Activated CD8-positive, alpha-beta T cell treated with anti-CD3 and anti-CD28 coated beads for 36 hours (primary cell): ENCODE measurements around the gene UGT1A6. TPM values are rescaled to one million over a fixed set of nuclear protein-coding genes. Genes with fewer than 3 reads are reported as not detected.

ENCODE experiments used
- ATAC-seq: fragments of 200-7000 bp; cut with Tn5 transposase; one replicate; pipeline ENCODE4 v1.10.0; 2021; ENCODE audit warnings: mild to moderate bottlenecking, moderate library complexity
- CTCF ChIA-PET: fragments of 350-600 bp; sonication (Branson Sonifier 250); formaldehyde crosslinking; loops from one replicate; lab custom pipeline; 2021; ENCODE audit warnings: antibody characterized with exemption; lab: Charles Lee
- POLR2A ChIA-PET: fragments of 350-600 bp; sonication (Branson Sonifier 250); formaldehyde crosslinking; loops from one replicate; lab custom pipeline; 2021; ENCODE audit warnings: antibody characterized with exemption; lab: Charles Lee
- DNase-seq: peaks from one replicate; pipeline ENCODE4 v3.0.0-alpha.2; 2020
- H3K27ac Mint-ChIP-seq: one replicate; pipeline ENCODE4 v1.8.0; 2021; ENCODE audit warnings: mild to moderate bottlenecking, mixed read lengths
- H3K27me3 Mint-ChIP-seq: one replicate; pipeline ENCODE4 v1.8.0; 2021; ENCODE audit warnings: mixed read lengths
- H3K36me3 Mint-ChIP-seq: one replicate; pipeline ENCODE4 v1.8.0; 2021; ENCODE audit warnings: low read depth, mixed read lengths
- H3K4me1 Mint-ChIP-seq: one replicate; pipeline ENCODE4 v1.8.0; 2021; ENCODE audit warnings: low read depth, mixed read lengths
- H3K4me3 Mint-ChIP-seq: one replicate; pipeline ENCODE4 v1.8.0; 2021; ENCODE audit warnings: mild to moderate bottlenecking, moderate library complexity, mixed read lengths
- H3K9me3 Mint-ChIP-seq: one replicate; pipeline ENCODE4 v1.8.0; 2021; ENCODE audit warnings: mixed read lengths
- intact Hi-C: fragments of 100-400 bp; cut with micrococcal nuclease; formaldehyde crosslinking; loops from one replicate; pipeline ENCODE4 v1.10.0; 2022
- total RNA-seq, 2 experiments: library from RNA; stranded (reverse); gene quantifications; one replicate each; pipeline ENCODE4 v1.2.3, GENCODE V29; 2021
- TF ChIP-seq, protein P1 (sequence below): fragments of 200-600 bp; IDR thresholded peaks from one replicate; pipeline ENCODE4 v1.8.0; 2022; ENCODE audit warnings: antibody characterized with exemption, mild to moderate bottlenecking

Gene UGT1A6
- total RNA-seq, 2 experiments from 2014 or later: not detected

DNA sequence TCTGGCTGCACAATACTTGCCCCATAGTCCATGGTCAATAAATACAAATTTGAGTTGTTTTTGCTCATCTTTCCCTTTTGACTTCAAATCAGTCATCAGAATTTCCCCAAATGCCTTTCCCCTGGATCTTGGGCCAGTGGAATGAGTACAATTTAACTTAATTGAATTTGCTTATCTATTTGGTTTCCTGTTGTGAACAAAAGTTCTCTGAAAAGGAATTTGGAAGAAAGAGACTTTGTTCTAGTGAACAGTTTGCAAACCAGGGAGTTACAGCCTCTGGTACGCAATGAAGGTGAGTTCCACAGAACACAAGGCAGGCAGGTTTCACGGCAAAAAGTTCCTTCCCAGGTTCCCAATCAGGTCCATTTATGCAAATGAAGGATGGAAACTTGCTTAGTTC, 66.2 kb downstream of the UGT1A6 start:
- Mint-ChIP-seq H3K27ac (no peak overlapping the region), H3K9me3 (no peaks in the 10 kb centered on the region), H3K27me3 (peaks cover 2% of the 10 kb centered on the region), H3K4me3 (no peak overlapping the region), H3K36me3 (no peaks in the 10 kb centered on the region), H3K4me1 (no peaks in the 10 kb centered on the region)
- intact Hi-C loops: no loop called here
- DNase-seq: no peak
- no peak for ATAC-seq
- ChIA-PET CTCF (no interaction called here), POLR2A (no interaction called here)
- TF ChIP-seq, protein P1, sequence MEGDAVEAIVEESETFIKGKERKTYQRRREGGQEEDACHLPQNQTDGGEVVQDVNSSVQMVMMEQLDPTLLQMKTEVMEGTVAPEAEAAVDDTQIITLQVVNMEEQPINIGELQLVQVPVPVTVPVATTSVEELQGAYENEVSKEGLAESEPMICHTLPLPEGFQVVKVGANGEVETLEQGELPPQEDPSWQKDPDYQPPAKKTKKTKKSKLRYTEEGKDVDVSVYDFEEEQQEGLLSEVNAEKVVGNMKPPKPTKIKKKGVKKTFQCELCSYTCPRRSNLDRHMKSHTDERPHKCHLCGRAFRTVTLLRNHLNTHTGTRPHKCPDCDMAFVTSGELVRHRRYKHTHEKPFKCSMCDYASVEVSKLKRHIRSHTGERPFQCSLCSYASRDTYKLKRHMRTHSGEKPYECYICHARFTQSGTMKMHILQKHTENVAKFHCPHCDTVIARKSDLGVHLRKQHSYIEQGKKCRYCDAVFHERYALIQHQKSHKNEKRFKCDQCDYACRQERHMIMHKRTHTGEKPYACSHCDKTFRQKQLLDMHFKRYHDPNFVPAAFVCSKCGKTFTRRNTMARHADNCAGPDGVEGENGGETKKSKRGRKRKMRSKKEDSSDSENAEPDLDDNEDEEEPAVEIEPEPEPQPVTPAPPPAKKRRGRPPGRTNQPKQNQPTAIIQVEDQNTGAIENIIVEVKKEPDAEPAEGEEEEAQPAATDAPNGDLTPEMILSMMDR: no peak

DNA sequence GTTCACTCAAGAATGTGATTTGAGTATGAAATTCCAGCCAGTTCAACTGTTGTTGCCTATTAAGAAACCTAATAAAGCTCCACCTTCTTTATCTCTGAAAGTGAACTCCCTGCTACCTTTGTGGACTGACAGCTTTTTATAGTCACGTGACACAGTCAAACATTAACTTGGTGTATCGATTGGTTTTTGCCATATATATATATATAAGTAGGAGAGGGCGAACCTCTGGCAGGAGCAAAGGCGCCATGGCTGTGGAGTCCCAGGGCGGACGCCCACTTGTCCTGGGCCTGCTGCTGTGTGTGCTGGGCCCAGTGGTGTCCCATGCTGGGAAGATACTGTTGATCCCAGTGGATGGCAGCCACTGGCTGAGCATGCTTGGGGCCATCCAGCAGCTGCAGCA, 67.4 kb downstream of the UGT1A6 start, which contains the start of gene UGT1A1:
Gene UGT1A1, plus strand, starts transcription at position 228 of the 400 bp plus-strand sequence. Its CDS starts 18 bp downstream, at position 246.
- Mint-ChIP-seq H3K27me3 (peaks cover 7% of the 10 kb centered on the region), H3K36me3 (no peaks in the 10 kb centered on the region), H3K4me1 (no peaks in the 10 kb centered on the region), H3K27ac (no peak within 1 kb of the TSS), H3K9me3 (no peaks in the 10 kb centered on the region), H3K4me3 (no peak within 1 kb of the TSS)
- intact Hi-C loops: no loop called here
- TF ChIP-seq, protein P1: no peak
- CTCF ChIA-PET: no interaction called here
- POLR2A ChIA-PET: no interaction called here
- DNase-seq: no peak
- ATAC-seq: no peak

DNA sequence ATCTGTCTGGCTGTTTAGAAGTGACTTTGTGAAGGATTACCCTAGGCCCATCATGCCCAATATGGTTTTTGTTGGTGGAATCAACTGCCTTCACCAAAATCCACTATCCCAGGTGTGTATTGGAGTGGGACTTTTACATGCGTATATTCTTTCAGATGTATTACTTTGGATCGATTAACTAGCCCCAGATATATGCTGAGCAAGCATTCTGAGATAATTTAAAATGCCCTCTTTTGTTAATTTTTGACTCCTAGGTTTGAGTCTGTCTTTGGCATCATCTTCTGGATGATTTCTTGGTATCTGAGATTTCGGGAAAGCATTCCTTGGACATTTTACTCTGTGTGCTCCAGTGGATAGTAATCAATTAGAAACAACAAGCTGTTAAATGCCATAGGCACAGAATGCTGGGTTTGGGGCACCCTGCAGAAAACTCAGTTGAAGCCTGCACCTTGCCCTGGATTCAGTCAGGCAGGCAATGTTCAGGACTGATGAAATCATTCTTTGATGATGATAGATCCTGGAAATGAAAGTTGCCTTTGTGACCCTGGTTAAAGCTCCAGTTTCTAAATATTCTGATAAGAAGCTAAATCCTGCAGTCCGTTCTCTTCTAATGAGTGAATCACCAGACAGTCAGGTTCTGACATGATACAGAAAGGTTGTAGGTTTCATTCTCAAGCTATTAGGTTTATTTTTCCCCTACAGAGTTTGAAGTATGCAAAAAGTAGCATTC, 68.5 kb downstream of the UGT1A6 start:
- POLR2A ChIA-PET: no interaction called here
- CTCF ChIA-PET: no interaction called here
- TF ChIP-seq, protein P1: no peak

DNA sequence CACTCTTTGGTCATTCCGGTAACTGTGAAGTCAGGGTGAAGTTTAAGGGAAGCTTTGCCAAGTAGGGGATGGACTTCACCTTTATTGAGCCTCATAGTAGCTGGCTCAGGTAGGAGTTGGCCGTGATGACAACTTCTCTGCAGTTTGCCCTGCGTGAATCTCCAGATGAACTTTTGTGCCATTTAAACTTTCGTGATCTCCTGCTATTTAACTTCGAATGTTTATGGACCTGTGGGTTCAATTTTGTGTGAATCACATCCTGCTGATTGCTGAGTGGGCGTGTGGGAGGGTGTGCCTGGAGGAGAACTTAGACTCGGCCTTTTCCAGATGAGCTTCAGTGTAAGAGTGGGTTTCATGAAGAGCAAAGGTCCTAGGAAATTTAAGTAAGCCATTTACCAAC, 71.6 kb downstream of the UGT1A6 start:
- intact Hi-C loops: no loop called here
- no peak for ATAC-seq

More for the DNA sequence above, 68.5 kb downstream of the UGT1A6 start:
- DNase-seq (no peak), ATAC-seq (no peak)
- H3K36me3 Mint-ChIP-seq: no peaks in the 10 kb centered on the region
- H3K4me1 Mint-ChIP-seq: no peaks in the 10 kb centered on the region
- no peak overlapping the region for H3K27ac Mint-ChIP-seq
- intact Hi-C loops: no loop called here
- H3K27me3 Mint-ChIP-seq: peaks cover 11% of the 10 kb centered on the region
- no peaks in the 10 kb centered on the region for H3K9me3 Mint-ChIP-seq
- H3K4me3 Mint-ChIP-seq: no peak overlapping the region

DNA sequence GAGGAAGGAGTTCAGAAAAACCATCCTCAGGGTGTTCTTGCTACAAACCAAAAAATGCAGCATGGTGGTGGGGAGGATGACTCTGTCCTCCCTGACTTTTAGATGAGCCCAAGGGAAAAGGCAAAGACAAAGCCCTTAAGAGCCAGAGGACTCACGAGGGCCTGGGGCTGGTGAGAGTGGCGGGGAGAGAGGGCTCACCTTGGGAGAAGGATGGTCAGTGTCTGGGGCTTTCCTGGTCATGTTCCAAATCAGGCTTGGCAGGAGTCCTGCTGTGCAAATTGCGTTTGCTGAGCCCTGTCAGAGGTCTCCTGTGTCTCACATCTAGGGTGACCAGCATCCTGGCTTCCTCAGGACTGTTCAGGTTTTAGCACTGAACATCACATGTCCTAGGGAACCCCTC, 72.1 kb downstream of the UGT1A6 start:
- Mint-ChIP-seq H3K9me3 (no peaks in the 10 kb centered on the region), H3K4me1 (no peaks in the 10 kb centered on the region), H3K4me3 (no peak overlapping the region), H3K36me3 (no peaks in the 10 kb centered on the region), H3K27ac (no peak overlapping the region), H3K27me3 (peaks cover 17% of the 10 kb centered on the region)
- ChIA-PET POLR2A (no interaction called here), CTCF (no interaction called here)
- intact Hi-C loops: no loop called here
- DNase-seq (no peak), ATAC-seq (no peak)
- TF ChIP-seq, protein P1: no peak

More for the DNA sequence above, 71.6 kb downstream of the UGT1A6 start:
- POLR2A ChIA-PET: no interaction called here
- H3K27me3 Mint-ChIP-seq: peaks cover 15% of the 10 kb centered on the region
- no peaks in the 10 kb centered on the region for H3K9me3 Mint-ChIP-seq
- TF ChIP-seq, protein P1: no peak
- H3K4me1 Mint-ChIP-seq: no peaks in the 10 kb centered on the region
- no peak overlapping the region for H3K27ac Mint-ChIP-seq
- no peak overlapping the region for H3K4me3 Mint-ChIP-seq
- CTCF ChIA-PET: no interaction called here
- DNase-seq: no peak
- H3K36me3 Mint-ChIP-seq: no peaks in the 10 kb centered on the region
